GM18861 (cell line): ENCODE data around the gene PRR3.
"Not testable (repeated sequence)": the region's sequence is repeated elsewhere in the genome, so short reads cannot be mapped to it uniquely, and the experiment has no call there.

ENCODE experiments used
- ATAC-seq: cut with Tn5 transposase; IDR thresholded peaks from one replicate; pipeline ENCODE4 v1.9.1; 2021; ENCODE audit not compliant: unreplicated experiment

PRR3 gene, protein sequence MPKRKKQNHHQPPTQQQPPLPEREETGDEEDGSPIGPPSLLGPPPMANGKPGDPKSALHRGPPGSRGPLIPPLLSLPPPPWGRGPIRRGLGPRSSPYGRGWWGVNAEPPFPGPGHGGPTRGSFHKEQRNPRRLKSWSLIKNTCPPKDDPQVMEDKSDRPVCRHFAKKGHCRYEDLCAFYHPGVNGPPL

GRCh38 chr6:30556906-30557682 is at the start of gene PRR3:
Gene PRR3 (plus strand): TSS chr6:30557295. CDS start chr6:30557345, 50 bp downstream.
- ATAC-seq: peak; percentile 55

DNA sequence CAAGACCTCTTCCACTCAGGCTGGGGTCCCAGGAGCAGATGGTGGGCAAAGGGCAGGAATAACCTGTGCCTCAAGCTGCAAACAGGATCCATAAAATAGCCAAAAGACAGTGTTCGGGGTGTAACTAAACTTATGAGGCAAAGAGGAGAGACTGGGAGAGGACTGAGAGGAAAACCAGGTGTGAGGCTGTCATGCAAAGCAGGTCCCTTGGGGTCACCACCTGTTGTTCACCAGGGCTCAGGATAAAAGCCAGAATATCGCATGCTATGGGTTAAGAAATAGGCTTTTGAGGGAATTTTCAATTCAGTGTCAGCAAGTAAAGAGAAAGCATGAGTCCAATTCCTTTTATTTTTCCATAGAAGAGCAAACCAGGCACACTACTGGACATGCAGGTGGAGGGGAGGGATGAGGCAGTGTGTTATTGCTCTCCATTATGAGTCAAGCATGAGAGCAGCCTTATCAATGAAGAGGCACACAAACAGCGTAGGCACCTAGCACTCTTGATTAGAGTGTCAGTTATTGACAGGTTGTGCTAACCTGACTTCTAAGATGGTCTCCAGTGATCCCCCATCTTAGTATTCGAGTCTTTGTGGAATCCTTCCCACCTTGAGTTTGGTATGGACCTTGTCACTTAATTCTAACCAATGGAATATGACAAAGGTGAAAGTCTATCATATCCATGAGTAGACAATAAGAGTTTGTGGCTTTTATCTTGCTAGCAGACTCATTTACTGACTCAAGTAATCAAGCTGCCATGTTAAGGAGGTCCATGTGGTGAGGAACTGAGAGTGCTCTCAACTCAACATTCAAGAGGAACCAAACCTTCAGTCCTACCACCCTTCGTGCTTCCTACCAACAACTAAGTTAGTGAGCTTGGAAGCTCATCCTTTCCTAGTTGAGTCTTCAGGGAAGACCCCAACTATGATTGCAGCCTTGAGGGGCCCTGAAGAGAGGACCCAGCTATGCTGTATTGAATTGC is 49.0 kb upstream of the PRR3 start:
- peak; percentile 24 for ATAC-seq

DNA sequence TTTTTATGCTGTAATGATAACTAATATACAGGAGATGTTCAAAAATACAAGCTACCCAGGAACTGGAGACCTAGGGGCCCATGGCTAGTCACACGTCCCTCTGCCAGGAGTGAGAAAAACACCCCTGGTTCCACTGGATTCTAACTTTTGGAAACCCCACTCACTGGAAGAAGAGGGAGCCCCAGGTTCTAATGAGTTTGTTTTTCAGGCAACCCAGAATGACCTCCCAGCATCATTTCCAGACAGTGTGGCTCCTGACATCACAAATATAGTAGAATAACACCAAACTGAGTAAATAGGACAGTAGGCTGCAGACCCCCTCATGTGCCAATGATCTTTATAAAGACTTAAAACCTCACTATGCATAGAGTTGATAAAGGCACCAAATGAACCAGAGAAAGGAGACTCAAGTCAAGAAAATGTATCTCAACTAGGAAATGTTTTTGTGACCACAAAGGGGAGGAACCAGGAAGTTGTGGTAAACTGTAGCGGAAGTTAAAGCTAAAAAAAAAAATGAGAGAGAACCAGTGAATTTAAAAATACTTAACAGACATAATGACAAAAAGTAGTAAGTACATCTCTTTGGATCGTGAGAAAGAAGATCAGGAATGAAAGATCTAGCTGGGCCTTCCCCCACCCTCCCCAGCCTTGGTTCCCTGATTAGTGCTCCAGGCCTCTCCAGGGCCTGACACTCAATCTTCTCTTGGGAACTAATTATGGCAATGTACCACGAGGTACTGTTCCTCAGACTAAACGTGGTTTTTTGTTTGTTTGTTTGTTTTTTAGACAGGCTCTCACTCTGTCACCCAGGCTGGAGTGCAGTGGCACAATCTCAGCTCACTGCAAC is 48.0 kb upstream of the PRR3 start:
- ATAC-seq: peak; percentile 42

GRCh38 chr6:30510419-30511168 is 46.5 kb upstream of the PRR3 start:
- ATAC-seq: no peak

DNA sequence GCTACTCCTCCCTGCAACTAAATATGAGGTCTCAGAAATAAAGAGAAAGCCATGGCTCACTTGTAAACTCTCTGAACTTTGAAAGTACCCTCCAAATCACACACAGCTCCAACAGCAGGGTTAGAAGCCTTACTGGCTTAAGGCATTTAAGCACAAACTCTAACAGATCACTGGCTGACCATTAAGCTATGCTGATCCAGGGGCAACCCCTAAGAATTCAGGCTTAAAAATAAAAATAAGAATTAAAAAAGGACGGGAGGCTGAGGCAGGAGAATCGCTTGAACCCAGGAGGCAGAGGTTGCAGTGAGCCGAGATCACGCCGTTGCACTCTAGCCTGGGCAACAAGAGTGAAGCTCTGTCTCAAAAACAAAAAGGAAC is 45.9 kb upstream of the PRR3 start:
- ATAC-seq: no peak

GRCh38 chr6:30513451-30513850 is 43.6 kb upstream of the PRR3 start:
- no peak for ATAC-seq

GRCh38 chr6:30515106-30515505 is 42.0 kb upstream of the PRR3 start:
- no peak for ATAC-seq

DNA sequence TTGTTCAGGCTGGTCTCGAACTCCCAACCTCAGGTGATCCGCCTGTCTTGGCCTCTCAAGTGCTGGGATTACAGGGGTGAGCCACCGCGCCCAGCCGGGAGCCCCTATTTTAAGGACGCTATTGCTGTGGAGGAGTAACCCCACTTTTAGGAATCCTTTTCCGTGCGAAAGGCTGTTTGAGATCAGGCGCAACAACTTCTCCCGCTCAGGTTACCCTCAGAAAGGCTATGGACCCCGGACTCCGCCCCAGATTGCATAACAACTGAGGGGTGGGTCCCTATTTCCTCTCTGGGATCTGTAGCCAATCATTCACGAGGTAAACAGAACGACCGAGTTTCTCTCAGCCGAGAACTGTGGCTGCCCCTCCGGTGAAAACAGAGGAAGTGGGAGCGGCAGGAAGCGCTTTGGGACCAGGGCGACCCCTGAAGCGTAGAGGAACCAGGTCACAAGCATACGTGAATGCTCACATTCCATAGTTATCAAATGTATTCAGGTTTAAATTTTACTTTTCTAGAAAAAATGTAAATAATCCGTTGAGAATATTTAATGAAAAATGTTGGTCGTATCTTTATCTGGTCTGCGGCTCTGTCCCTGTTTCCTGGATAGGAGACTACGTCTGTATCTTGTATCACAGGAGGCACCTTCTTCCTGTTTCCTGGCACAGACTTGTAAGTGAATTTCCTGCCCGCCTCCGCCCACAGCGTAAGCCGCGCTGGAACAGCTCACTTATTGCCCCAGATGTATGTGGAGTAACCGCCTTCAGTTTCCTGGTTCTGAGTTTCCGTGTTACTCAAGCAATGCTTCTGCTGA is 40.9 kb upstream of the PRR3 start:
- ATAC-seq: peak; percentile 63

- not testable (repeated sequence) for ATAC-seq
These were observed 40.4 kb upstream of the PRR3 start for GRCh38 chr6:30516754-30517076.

DNA sequence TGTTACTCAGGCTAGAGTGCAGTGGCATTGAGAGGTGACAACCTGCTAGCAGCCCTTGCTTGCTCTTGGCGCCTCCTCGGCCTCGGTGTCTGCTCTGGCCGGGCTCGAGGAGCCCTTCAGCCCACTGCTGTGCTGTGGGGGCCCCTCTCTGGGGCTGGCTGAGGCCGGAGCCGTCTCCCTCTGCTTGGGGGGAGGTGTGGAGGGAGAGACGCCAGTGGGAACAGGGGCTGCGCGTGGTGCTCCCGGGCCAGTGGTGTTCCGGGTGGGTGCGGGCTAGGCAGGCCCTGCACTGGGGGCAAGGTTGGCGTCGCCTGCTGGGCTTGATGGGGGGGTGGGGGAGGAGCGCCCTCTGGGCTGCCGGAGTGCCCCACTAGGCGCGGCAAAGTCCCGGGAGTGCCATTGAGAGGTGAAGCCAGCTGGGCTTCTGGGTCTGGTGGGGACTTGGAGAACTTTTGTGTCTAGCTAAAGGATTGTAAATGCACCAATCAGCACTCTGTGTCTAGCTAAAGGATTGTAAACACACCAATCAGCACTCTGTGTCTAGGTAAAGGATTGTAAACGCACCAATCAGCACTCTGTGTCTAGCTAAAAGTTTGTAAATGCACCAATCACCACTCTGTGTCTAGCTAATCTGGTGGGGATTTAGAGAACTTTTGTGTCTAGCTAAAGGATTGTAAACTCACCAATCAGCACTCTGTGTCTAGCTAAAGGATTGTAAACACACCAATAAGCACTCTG is 39.2 kb upstream of the PRR3 start:
- not testable (repeated sequence) for ATAC-seq

GRCh38 chr6:30518505-30519145 is 38.5 kb upstream of the PRR3 start:
- ATAC-seq: not testable (repeated sequence)

DNA sequence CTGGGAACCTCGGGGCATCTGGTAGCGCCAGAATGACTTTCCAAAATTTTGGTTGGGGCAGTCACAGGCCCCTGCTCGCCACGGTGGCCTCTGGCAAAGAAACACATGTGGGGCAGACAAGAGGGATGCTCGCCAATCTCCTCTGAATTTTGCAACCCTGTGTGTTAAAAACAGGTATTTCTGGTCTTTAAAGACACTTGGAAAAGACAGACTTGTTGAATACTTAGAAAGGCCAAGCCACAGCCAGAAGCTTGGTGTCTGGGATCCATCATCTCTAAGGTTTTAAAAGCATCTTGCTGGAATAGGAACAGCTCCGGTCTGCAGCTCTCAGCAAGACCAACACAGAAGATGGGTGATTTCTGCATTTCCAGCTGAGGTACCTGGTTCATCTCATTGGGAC is 36.6 kb upstream of the PRR3 start:
- no peak for ATAC-seq

GRCh38 chr6:30521082-30521481 is 36.0 kb upstream of the PRR3 start:
- ATAC-seq: not testable (repeated sequence)

- ATAC-seq: not testable (repeated sequence)
These were observed 35.1 kb upstream of the PRR3 start for GRCh38 chr6:30521952-30522351.

DNA sequence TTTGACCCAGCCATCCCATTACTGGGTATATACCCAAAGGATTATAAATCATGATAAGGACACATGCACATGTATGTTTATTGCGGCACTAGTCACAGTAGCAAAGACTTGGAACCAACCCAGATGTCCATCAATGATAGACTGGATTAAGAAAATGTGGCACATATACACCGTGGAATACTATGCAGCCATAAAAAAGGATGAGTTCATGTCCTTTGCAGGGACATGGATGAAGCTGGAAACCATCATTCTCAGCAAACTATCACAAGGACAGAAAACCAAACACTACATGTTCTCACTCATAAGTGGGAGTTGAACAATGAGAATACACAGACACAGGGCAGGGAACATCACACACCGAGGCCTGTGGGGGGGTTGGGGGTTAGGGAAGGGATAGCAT is 30.7 kb upstream of the PRR3 start:
- not testable (repeated sequence) for ATAC-seq

- ATAC-seq: not testable (repeated sequence)
These were observed 27.7 kb upstream of the PRR3 start for GRCh38 chr6:30529349-30529875.

GRCh38 chr6:30530014-30530413 is 27.1 kb upstream of the PRR3 start:
- ATAC-seq: no peak
